Epithelial cell of esophagus (primary cell): ENCODE results near the gene HES6.
"Not testable (repeated sequence)": the region's sequence is repeated elsewhere in the genome, so short reads cannot be mapped to it uniquely, and the experiment has no call there.

ENCODE experiments used
- DNase-seq: peaks from one replicate; pipeline ENCODE4 v3.0.0; 2010; ENCODE audit warnings: low read depth
- H3K4me3 ChIP-seq: 2 replicates; pipeline ENCODE4 v1.5.1; 2011; ENCODE audit warnings: mild to moderate bottlenecking, low read length, control low read depth
- CTCF ChIP-seq: IDR thresholded peaks from 2 replicates; pipeline ENCODE4 v1.5.1; 2011; ENCODE audit warnings: low read depth, mild to moderate bottlenecking, low read length, control low read depth, inconsistent platforms; ENCODE audit not compliant: insufficient read depth; ENCODE audit errors: missing control alignments

The HES6 gene

DNA sequence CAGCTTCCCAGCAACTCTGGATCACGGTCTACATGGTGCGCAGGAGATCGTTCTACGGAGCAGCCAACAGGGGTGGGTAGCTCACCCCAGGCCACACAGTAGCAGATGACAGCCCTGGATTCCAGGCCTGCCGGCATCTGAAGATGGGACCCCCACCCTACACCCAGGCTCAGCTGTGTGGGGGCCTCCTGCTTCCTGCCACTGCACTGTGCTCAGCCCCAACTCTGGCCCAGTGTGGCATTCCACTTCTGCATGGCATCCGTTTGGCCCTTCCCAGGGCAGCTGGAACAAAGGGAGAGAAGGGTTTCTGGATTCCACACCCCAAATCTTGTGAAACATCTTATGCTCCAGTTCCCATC lies 39.5 kb upstream of the HES6 start:
- H3K4me3 ChIP-seq = no peak overlapping the region
- DNase-seq = no peak
- no peak for TF ChIP-seq CTCF

DNA sequence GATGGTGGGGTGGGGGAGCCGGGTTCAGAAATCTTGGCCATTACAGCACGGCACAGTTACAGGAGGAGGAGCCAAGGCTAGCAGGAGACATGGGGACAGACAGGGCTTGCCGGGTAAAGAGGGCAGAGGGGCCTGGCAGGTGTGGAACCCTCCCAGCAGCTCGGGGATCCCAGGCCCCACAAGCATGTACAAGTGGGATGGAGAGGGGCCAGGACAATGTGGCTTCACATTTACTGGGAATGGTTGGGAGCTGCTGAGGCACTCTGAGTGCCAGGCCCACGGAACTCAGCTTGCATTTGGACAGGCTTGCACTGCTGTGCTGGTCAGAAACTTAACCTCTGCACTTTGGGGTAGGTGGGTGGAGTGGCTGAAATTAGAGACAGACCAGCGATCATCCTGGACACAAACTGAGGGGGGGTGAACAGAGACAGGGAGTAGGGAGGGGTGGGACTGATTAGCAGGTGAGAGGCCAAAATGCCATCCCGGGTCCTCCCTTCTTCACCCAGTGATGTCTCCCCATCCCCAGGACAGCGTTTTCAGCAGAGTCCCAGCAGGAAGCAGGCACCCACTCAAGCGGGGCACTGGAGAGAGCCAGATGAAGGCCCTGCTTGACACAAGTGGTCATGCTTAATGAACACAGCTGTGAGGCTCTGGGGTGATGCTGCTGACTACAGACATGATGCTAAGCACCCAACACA lies 38.9 kb upstream of the HES6 start:
- H3K4me3 ChIP-seq = no peak overlapping the region
- TF ChIP-seq CTCF = no peak
- DNase-seq = no peak

- DNase-seq = no peak
- no peak overlapping the region for H3K4me3 ChIP-seq
- no peak for TF ChIP-seq CTCF
Observed at GRCh38 chr2:238277695-238278094, 37.9 kb upstream of the HES6 start.

DNA sequence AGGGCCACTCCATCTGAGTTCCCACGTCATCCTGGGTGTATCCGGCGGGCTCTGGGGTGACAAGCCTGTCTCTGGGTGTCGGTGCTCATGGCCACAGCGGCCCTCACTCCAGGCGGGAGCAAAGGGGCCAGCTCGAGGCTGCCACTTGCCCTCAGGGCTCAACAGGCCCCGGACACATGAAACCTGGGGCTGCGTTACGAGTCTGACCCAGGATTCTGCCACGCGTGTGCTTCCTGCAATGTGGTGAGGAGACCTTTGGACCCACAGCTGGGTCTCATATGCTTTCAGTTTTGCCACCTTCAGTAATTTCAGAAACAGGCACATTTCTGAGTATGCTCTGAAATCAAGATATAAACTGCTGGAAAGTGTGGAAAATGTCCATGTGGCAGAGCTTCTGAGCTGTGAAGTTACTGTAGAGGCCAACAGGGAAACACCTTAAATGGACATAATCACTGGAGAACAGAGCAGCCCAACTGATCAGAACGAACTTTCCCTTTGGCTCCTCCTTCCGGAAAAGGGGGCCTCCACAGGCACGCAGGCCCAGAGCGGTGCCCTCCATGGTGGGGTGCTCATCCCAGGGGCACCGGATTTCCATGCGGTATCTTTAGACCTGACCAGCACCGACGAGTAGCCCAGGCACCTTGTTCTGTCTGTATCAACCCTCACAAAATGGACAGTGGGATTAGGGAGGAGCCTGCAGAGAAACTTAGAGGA lies 34.5 kb upstream of the HES6 start:
- no peak for TF ChIP-seq CTCF
- no peak overlapping the region for H3K4me3 ChIP-seq
- no peak for DNase-seq

GRCh38 chr2:238273433-238273832 lies 33.6 kb upstream of the HES6 start:
- H3K4me3 ChIP-seq, DNase-seq: not testable (repeated sequence)

GRCh38 chr2:238272156-238272555 lies 32.3 kb upstream of the HES6 start:
- no peak for TF ChIP-seq CTCF
- H3K4me3 ChIP-seq = no peak overlapping the region
- no peak for DNase-seq

DNA sequence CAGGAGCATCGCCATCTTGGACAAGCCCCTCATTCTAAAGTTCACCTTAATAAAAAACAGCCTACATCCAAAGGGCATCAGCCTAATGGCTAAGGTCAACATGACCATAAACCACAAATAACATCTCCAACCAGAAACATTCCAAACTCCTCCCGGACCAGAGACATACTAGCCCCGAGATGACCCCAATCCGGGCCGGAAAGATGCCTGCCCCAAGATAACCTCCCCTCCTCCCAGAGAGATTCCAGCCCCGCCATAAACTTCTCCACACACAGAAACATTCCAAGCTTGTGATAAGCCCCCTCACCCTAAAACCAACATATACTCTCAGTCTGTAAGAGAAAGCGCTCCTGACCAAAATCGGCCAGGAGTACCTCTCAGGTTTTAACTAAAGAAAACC lies 31.8 kb upstream of the HES6 start:
- not testable (repeated sequence) for H3K4me3 ChIP-seq, DNase-seq

- DNase-seq = no peak
- no peak overlapping the region for H3K4me3 ChIP-seq
- no peak for TF ChIP-seq CTCF
Observed at GRCh38 chr2:238271061-238271554, 31.3 kb upstream of the HES6 start.
